GM18858 (cell line): ENCODE data around the gene FRMD1.

Experiments
- ATAC-seq: cut with Tn5 transposase; IDR thresholded peaks from one replicate; pipeline ENCODE4 v1.9.1; 2021; ENCODE audit not compliant: unreplicated experiment

Gene FRMD1

DNA sequence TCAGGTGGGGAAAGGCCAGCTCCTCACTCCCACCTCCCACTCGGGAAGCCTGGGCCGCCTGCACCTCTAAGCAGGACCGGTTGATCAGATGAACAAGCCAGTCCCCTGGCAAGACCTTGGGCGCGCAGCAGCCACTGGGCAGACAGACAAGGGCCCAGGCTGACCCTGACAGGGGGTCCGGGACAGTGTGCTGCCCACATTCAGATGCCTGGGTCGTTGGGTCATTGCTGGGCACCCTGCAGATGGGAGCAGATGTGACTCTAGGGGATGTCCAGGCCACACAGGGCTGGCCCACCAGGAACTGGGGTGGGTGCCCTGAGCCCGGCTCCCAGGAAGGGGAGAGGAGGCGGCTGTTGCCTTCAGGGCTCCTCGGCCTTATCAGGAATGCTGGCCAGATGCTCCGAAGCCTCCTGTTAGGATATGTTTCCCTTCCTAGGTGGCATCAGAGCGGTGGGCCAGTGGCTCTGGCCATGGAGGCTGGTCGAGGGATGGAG is 17.3 kb upstream of the FRMD1 start:
- no peak for ATAC-seq

DNA sequence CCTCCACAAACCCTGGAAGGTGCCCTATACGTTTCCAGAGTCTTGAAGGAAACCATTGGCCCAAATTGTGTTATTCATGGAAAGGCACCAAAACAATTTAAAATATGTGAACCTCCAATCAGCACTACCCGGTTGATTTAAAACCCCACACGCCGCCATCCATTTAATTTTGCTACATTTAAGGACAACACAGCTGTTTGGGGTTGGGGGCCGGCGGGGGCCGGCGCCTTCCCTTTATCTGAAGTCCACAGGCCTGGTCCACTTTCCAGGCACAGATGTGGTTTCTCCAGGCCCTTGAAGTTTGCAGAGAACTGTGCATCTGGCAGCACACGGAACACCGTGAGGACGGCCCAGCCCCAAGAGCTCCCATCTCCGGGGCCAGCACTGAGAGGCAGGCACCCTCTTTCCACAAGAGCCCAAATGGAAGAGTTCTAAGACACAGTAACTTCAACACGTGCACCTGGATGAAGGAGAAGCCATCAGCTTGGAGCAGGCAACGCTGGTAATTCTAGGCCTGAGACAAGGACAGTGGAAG is 16.8 kb upstream of the FRMD1 start:
- ATAC-seq, result no peak

DNA sequence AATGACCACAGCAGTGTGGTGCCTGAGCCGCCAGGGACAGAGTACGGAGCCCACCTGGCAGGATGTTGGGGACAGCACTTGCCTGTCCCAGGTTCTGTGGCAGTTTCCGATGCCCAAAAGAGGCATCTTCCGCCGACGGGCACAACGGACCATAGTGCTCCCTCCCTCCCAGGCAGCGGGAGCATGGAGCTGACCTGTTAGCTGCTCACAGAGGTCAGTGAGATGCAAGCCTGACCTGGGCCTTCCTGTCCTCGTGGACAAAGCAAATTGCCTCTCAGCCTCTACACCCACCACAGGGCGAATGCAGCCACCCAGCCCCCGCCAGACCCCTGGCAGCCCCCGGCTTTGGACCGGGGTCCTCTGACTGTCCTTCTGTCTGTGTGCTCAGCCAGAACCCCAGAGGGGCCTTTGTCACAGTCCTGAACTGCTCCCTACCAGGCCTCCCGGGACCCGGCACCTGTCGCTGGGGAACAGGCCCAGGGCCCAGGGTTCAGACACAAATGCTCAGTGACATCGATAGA is 16.2 kb upstream of the FRMD1 start:
- ATAC-seq, result no peak

DNA sequence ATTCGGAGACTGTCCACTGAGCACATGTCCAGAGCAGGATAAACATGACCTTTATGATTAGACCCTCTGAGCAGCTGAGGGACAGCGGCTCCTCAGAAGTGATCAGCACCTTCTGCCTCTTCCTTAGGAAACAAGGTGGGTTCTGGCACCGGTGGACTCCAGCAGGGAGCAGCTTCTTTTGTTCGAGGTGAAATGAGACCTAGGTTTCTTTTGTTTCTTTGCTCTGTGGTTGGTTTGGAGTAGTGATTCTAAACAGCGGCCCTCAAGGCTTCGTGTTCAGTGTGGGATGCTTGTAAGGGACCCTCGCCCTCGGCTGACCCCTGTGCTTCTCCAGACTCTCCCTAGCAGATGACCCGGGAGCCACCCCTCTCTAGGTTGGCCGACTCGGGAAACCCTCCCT is 14.6 kb upstream of the FRMD1 start:
- ATAC-seq, result no peak

DNA sequence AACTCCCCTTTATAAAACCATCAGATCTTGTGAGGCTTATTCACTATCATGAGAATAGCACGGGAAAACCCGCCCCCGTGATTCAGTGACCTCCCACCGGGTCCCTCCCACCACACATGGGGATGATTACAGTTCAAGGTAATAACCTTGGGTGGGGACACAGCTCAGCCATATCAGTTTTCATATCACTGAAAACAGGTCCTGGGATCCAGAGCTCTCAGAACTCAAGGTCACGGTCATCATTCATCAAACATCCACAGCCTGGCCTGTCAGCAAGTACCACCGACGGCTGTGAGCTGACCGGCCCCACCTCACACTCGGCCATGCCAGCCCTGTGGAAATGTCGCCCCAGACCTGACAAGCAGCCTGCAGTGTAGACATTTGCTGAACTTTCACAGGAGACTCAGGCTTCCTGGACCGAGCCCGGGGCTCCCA is 14.1 kb upstream of the FRMD1 start:
- no peak for ATAC-seq

DNA sequence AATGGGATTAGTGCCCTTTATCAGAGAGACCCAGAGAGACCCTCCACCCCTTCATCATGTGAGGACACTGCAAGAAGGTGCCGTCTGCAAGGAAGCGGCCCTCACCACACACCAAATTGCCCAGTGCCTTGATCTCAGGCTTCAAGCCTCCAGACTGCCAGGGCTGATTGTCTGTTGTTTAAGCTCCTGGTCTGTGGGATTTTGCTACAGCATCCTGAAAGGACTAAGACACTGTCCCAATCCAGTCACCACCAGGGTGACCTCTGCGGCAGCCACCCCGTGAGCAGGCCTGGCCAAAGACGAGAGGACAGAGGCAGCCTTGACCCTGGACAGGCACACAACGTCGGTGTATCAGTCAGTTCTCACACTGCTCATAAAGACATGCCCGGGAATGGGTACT is 13.5 kb upstream of the FRMD1 start:
- ATAC-seq, result no peak

DNA sequence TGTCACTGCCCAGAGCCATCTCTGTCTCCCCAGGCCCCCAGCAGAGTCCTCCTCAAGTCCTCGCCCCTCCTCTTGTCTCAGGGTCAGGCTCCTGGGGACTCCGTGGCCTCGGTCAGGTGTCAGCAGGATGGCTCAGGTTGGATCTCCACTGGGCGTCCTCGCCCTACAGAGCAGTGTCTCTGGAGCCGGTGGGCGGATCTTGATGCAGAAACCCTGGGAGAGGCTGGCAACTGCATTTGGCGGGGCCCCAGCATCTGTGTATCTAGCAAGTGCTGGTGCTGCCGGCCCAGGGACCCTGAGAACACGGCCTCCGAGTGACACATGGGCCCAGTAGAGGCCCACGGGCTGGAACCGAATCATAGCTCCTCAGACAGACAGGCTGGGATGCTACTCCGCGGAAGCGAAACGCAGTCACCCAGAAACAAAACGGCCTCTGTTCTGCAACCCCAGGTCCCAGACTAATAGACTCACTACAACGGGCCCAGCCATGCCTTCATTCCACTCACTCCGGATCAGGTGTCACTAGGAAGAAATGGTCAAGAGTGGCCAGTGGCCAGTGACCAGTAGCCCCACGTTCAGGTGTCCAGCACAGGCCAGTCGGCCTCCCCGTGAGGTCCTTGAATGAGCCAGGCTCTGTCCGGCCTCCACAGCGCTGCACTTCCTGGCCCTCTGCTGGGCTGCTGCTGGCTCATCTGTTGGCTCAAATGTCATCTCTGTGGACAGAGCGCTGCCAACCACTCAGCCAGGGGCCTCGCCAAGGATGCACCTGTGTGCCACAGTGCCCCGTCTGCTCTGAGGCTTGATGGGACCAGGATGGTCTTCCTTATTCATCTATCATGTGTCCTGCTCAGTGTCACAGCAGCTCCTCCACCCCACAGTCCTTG is 12.6 kb upstream of the FRMD1 start:
- no peak for ATAC-seq

DNA sequence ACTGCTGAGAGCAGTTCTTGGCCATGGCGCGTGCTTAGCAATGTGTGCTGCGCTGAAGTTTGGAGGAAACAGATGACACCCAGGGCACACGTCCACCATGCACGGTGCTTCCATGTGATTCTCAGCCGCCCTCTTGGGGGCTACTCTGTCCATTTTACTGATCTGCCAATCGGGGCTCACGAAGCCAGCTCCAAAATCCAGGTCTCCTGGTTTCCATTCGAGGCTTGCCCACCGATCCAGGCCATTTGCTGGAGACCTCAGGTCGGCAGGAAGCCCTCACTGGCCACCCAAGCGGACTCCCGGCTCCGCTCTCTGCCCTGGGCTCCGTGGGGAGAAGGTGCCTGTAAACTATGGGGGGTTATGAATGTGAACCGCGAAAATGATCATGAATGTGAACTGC is 11.7 kb upstream of the FRMD1 start:
- ATAC-seq, result no peak

DNA sequence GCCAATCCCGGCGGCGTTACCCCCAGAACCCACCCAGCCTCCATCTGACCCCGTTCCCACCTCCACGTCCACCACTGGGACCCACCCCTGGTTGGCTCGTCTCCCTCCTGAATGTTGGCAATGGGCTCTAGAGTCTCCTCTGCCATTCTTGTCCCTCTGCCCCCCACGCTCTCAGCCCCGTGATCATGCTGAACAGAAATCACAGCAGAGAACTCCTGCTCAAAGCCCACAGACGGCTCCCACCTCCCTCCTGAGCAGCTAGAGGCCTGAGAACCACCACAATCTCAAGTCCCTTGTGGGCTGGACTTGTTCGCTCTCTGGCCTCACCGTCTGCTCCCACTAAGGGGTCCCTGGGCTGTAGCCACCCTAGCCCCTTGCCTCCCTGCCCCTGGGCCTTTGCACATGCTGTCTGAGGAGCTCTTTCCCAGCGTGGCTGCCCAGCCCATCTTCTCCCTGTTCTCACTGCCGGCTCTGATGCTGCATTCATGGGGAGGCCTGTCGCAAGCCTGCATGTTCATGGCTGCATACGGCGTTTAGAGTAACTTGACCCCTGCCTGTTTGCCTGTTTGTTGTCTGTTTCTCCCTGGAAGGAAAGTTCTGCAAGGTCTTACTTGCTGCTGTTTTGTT is 11.2 kb upstream of the FRMD1 start:
- no peak for ATAC-seq

DNA sequence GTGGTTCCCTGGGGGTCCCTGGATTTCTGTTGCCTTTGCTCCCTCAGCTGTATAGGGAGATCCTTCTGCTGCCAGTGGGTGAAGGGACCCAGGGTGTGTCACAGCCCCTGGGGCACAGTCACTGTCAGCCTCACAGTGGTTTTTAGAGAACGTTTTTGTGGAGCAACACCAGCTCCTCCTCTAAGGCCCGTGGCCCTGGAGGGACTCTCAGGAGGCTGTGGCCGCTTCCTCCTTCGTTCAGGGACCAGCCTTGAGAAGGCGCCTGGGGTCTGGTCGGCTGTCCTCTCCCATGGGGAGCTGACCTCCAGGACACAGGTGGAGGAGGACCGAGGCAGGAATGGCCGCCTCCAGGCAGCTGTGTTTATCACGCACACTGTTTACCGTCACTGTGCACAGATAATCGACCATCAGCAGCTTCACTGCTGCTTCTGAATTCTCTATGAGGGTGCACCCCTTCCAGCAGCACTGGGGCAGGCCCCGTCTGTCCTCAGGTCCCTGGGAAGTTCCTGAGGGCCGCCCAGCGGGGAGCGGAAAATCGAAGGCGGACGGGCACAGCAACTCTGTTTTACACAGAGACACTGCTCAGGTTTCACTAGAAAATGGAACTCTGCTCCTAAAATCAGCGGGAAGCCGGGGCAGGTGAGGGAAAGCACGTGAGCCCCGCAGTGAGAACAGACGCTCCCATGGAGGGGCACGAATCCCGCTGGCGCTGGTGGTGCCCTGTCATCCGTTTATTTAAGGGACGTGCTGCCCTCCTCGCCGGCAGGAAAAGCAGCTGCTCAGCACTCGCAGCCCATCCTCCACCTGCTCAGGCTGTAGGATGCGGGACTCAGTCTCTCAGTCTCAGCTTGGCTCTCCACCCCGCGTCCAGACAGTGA is 10.4 kb upstream of the FRMD1 start:
- ATAC-seq, result no peak

DNA sequence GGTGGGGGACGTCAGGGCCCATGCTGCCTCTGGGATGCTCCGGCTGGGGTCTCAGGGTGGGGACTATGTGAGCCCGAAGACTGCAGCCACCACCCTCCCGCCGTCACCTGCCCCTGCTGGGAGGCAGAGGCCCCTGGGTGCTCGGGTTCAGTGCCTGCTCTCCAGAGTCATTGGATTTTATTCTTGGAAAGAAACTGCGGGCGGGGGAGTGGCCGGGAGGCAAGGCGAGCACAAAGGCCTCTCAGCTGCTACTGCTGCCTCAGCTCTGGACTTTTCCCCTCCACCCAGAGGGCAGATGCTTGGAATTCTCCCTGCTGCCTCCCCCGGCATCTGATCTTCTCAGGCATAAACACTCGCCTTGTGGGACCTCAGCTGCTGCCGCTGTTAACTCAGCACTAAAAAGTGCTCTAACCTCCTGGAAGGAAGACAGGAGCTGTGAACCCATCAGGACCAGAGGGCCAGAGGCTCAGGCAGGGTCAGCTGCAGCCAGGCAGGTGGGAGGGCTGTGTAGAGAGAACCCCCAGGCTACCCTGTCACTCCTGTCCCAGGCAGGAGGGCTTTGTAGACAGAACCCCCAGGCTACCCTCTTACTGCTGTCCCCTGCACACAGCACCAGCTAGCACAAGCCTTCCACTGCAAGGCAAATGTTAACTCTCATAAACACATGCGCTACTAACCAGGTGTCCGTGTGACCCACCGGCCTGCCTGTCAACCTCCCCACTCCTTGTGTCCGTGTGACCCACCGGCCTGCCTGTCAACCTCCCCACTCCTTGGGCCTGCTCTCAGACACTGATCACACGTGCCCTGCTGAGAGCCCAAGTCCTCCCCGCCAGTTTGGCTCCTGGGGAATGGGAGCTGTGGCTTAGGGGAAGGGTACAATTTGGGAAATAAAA is 9.4 kb upstream of the FRMD1 start:
- no peak for ATAC-seq

DNA sequence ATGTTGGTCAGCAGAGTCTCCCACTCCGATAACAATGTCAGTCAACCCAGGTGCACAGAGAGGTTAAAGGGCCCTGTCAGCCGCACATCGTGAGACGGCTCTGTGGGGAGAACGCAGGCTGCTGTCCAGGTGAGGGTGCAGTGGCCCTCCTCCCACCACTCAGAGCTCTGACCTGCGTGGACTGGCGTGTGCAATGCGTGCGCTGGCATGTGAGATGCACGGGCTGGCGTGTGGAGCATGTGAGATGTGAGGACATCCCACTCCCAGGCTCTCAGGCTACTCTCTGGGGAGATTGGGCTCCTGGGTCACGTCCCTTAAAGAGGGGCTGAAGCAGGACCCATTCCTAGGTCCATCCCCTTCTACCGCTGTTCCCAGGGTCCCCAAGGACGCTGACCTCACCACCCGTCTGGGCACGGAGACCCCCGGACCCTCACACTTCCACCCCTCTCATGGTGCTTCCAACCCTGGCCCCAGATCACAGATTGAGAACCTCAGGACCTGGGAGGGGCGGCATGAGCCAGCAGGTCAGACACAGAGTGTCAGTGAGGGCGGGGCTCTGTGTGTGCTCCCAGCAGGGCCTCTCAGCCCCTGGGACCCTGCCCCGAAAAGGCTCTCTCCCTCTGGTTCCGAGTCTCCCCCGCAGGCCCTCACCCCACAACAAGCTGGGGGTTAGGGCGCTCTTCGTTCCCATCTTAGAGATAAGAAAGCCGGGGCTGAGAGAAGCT is 8.6 kb upstream of the FRMD1 start:
- ATAC-seq, result no peak

DNA sequence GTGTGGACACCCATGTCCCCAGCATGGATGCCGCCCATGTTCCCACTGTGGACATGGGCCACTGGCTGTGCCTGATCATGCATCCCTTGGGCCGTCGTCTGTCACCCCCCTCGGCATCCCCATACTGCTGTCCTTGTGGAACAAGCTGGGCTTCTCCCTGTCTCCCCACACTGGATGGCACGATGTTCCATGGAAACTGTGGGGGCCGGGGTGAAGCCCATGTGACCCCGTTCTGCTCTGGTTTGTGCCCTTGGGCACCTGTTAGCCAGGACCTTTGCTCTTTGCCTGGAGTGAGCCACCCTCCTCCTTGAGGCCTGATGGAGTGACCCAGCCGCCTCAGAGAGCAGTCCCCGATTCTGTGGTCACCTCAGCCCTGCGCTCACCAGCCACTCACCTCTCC is 7.6 kb upstream of the FRMD1 start:
- no peak for ATAC-seq

DNA sequence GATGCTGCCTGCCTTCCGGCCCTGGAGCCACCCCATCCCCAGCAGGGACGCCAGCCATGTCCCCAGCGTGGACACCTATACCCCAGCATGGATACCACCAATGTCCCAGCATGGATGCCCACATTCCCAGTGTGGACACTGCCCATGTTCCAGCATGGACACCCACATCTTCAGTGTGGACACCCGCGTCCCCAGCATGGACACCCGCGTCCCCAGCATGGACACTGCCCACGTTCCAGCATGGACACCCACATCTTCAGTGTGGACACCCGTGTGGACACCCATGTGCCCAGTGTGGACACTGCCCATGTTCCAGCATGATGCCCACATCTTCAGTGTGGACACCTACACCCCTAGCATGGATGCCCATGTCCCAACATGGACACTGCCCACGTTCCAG is 7.1 kb upstream of the FRMD1 start:
- no peak for ATAC-seq

DNA sequence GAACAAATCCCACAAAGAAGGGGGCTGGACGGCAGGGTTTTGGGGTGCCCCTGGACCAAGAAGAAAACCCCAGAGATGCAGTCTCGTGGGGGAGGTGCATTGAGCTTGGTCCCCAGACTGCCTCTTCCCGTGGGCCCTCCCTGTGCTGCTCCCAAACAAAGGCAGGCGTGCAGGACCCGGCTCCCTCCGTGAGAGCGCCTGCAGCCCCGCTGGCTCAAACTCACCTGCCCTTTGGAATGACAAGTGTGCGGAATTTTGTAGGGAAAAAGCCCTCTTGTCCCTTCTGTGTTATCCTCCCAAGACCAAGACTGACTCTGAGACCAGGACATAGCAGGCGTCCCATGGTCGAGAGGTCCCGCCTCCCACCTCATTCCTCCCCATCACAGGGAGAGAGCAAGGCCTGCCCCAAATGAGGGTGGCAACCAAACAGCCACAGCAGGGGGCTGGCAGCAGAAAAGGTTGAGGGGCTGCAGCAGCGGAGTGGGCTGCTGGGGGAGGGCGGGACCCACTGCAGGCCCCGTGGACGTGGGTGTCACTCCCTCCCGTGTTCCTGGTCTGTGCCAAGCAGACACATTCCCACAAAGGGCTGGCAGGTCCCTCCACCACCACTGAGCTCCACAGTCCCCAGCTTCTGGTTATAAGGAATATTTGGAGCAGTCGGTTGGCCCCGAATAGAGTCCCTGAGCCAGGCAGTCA is 5.6 kb upstream of the FRMD1 start:
- no peak for ATAC-seq

DNA sequence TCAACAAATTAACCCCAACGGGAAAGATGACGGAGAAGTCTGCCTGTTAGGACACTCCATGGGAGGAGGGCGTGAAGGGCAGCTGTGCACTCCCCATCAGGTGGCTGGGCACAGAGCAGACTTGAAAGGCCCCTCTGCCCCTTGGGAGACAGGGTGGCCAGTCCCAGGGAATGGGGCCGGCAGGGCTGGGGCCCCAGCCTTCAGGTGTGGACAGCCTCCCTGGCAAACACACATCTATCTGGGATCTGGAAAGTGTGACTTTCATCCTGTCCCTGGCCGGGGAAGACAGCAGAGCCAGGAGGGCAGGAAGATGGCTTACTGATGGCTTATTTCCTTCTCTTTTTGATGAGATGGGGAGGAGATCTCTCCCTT is 4.5 kb upstream of the FRMD1 start:
- ATAC-seq, result no peak

DNA sequence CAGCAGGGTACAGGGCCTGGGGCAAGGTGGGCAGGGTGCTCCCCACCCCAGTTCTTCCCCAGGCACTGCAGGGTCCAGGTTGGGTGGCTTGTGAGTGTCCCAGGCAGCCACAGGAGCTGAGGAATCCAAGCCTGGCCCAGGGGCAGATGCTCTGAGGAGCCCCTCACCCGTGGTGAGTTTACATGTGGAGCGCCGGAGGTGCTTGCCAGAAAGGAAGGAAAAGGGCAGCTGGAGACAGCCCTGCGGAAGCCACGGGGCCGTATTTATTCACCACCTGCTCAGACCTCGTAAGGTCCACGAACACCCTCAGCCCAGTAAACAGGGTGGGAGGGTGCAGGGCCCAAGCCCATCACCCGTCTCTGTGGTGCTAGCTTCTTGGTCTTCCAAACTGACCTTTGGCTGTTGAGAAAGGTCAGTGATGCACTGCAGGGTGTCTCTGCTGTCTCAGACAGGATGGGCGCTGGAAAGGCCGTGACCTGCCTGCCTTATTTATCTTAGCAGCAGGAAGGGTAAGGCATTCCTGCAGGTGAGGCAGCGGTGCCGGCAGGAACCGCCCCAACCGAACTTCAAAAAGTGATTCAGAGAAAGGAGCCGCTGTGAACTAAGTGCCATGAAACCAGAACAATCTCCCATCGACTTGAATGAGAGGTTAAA is 4.0 kb upstream of the FRMD1 start:
- no peak for ATAC-seq

DNA sequence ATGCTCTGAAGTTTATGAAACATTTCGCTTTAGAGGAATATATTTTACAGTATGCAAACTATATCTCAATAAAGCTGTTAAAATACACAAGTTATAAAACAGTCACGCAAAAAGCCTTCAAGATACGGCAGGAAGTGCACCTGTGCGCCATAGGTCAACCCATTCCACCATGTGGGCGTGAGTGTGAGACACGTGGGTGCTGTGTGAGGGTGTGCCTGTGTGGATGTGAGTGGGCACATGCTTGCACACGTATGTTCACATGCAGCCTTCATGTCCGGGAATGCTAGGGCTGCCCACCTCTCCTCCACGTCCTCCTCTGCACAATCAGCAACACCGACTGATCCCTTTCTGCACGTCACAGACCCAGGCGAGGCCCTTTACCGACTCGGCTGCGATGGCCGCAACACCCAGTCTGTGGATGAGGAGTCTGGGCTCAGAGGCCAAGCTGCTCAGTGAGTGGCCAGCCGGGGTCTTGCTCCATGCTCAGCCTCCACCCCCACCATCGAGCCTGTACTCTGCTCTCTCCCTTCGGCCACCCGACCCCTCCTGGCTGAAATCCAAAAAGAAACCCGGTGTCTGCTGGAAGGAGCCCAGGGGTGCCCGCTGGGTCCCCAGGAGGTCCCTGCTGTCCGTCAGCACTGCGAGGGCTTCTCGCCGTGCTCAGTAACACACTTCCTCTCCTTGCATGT is 3.0 kb upstream of the FRMD1 start:
- no peak for ATAC-seq
